Natural killer cell (primary cell): ENCODE measurements around the gene INPP4B. TPM values are rescaled to one million over a fixed set of nuclear protein-coding genes. Genes with fewer than 3 reads are reported as not detected.

ENCODE experiments used
- ATAC-seq, 3 donors: fragments of 150-1000 bp in 2 of 3; fragments of 200-7000 bp in 1 of 3; cut with Tn5 transposase; 1 replicate in 1 of 3; 2 replicates in 2 of 3; pipeline ENCODE4 v1.10.0; 2021; ENCODE audit warnings: mild to moderate bottlenecking in 2 of 3, moderate library complexity in 2 of 3
- DNase-seq, 2 donors: peaks; one replicate each; pipeline versions ENCODE4 v3.0.0 to v3.0.0-alpha.2; 2013 to 2021; ENCODE audit warnings: mixed read lengths in 1 of 2
- H3K27ac ChIP-seq: one replicate; pipeline ENCODE4 v1.5.1; 2013; ENCODE audit warnings: mild to moderate bottlenecking, low read length
- H3K27me3 ChIP-seq: one replicate; pipeline ENCODE4 v1.6.1; 2013; ENCODE audit warnings: low read length; ENCODE audit not compliant: control insufficient read depth, insufficient read depth
- H3K36me3 ChIP-seq: one replicate; pipeline ENCODE4 v1.6.1; 2013; ENCODE audit warnings: low read length; ENCODE audit not compliant: control insufficient read depth, insufficient read depth
- H3K4me1 ChIP-seq: one replicate; pipeline ENCODE4 v1.6.1; 2013; ENCODE audit warnings: low read length; ENCODE audit not compliant: control insufficient read depth, insufficient read depth
- H3K4me3 ChIP-seq: one replicate; pipeline ENCODE4 v1.5.1; 2013; ENCODE audit warnings: low read length
- H3K9me3 ChIP-seq: one replicate; pipeline ENCODE4 v1.6.1; 2013; ENCODE audit warnings: low read length; ENCODE audit not compliant: control insufficient read depth, insufficient read depth
- H3K27ac Mint-ChIP-seq, 2 donors: one replicate each; pipeline ENCODE4 v1.8.0; 2022; ENCODE audit warnings: mild to moderate bottlenecking in 2 of 2, mixed read lengths in 2 of 2, moderate library complexity in 1 of 2
- H3K27me3 Mint-ChIP-seq, 2 donors: one replicate each; pipeline ENCODE4 v1.8.0; 2022; ENCODE audit warnings: low read depth in 2 of 2, mixed read lengths in 2 of 2
- H3K36me3 Mint-ChIP-seq: one replicate; pipeline ENCODE4 v1.8.0; 2022; ENCODE audit warnings: mixed read lengths
- H3K4me1 Mint-ChIP-seq, 2 donors: one replicate each; pipeline ENCODE4 v1.8.0; 2022; ENCODE audit warnings: mixed read lengths in 2 of 2
- H3K4me3 Mint-ChIP-seq: one replicate; pipeline ENCODE4 v1.8.0; 2022; ENCODE audit warnings: mild to moderate bottlenecking, moderate library complexity, mixed read lengths
- H3K9me3 Mint-ChIP-seq, 2 donors: one replicate each; pipeline ENCODE4 v1.8.0; 2022; ENCODE audit warnings: mixed read lengths in 2 of 2
- CTCF ChIP-seq: fragments of 200-600 bp; IDR thresholded peaks from one replicate; pipeline ENCODE4 v1.8.0; 2022; ENCODE audit warnings: antibody characterized with exemption
- WGBS: methylation state at CpG from one replicate; pipeline ENCODE4 v1.1.7; 2013; ENCODE audit warnings: missing lambda C conversion rate; ENCODE audit not compliant: insufficient coverage; 5-methylcytosine and 5-hydroxymethylcytosine counted together
- intact Hi-C: fragments of 100-400 bp; cut with micrococcal nuclease; formaldehyde crosslinking; loops from one replicate; pipeline ENCODE4 v1.14.2; 2022
- total RNA-seq, 4 donors: library from RNA; stranded (reverse); fragments of 120-200 nt in 1 of 4; gene quantifications; one replicate each; pipeline versions ENCODE4 v1.2.3 to v1.2.4, GENCODE V29; 2013 to 2022

The INPP4B gene
- total RNA-seq, 3 donors from 2014 or later (not counting 1 experiment from before 2014, with no cell fraction given): 2.4 to 6.2 (median 4.5) TPM

GRCh38 chr4:142021181-142021580 is 824.9 kb downstream of the INPP4B start:
- no peaks in the 10 kb centered on the region for H3K4me1 Mint-ChIP-seq
- no peaks in the 10 kb centered on the region for H3K27me3 Mint-ChIP-seq
- ATAC-seq (no peak), DNase-seq (no peak)
- H3K4me3 Mint-ChIP-seq: no peak overlapping the region
- H3K27me3 ChIP-seq: no peaks in the 10 kb centered on the region
- no CpG with 5 or more reads among the region's 1 CpG for WGBS
- intact Hi-C loops: no loop called here
- H3K27ac Mint-ChIP-seq: no peak overlapping the region
- H3K4me3 ChIP-seq: no peak overlapping the region
- no peaks in the 10 kb centered on the region for H3K4me1 ChIP-seq
- peaks cover 9 to 10% of the 10 kb centered on the region in 2 donors for H3K9me3 Mint-ChIP-seq
- H3K36me3 Mint-ChIP-seq: no peaks in the 10 kb centered on the region
- H3K36me3 ChIP-seq: no peaks in the 10 kb centered on the region
- H3K9me3 ChIP-seq: peaks cover 2% of the 10 kb centered on the region
- H3K27ac ChIP-seq: no peak overlapping the region
- TF ChIP-seq CTCF: no peak

GRCh38 chr4:142016031-142016430 is 830.1 kb downstream of the INPP4B start:
- no peaks in the 10 kb centered on the region for H3K4me1 Mint-ChIP-seq
- H3K4me3 Mint-ChIP-seq: no peak overlapping the region
- H3K36me3 Mint-ChIP-seq: no peaks in the 10 kb centered on the region
- TF ChIP-seq CTCF: no peak
- Histone ChIP-seq H3K36me3 (no peaks in the 10 kb centered on the region), H3K9me3 (peaks cover 2% of the 10 kb centered on the region), H3K27ac (no peak overlapping the region), H3K4me1 (no peaks in the 10 kb centered on the region), H3K27me3 (no peaks in the 10 kb centered on the region), H3K4me3 (no peak overlapping the region)
- DNase-seq (no peak), ATAC-seq (no peak)
- no peak overlapping the region for H3K27ac Mint-ChIP-seq
- H3K27me3 Mint-ChIP-seq: no peaks in the 10 kb centered on the region
- intact Hi-C loops: no loop called here
- peaks cover 18 to 24% of the 10 kb centered on the region in 2 donors for H3K9me3 Mint-ChIP-seq

GRCh38 chr4:142009751-142010150 is 836.4 kb downstream of the INPP4B start:
- ATAC-seq: no peak
- DNase-seq: no peak
- no peaks in the 10 kb centered on the region for H3K4me1 ChIP-seq
- no peak overlapping the region for H3K27ac ChIP-seq
- no peak for TF ChIP-seq CTCF
- H3K36me3 ChIP-seq: no peaks in the 10 kb centered on the region
- H3K27me3 ChIP-seq: no peaks in the 10 kb centered on the region
- no peaks in the 10 kb centered on the region for H3K9me3 ChIP-seq
- Mint-ChIP-seq H3K27me3 (no peaks in the 10 kb centered on the region), H3K9me3 (peaks cover 15 to 24% of the 10 kb centered on the region in 2 donors), H3K4me3 (no peak overlapping the region), H3K27ac (no peak overlapping the region), H3K36me3 (no peaks in the 10 kb centered on the region), H3K4me1 (no peaks in the 10 kb centered on the region)
- intact Hi-C loops: no loop called here
- H3K4me3 ChIP-seq: no peak overlapping the region
- 75% methylated on average over 2 of the region's 2 CpGs for WGBS

- no CpG with 5 or more reads among the region's 1 CpG for WGBS
- H3K9me3 Mint-ChIP-seq: peaks cover 9 to 12% of the 10 kb centered on the region in 2 donors
- no peaks in the 10 kb centered on the region for H3K27me3 Mint-ChIP-seq
- no peak for ATAC-seq
- Histone ChIP-seq H3K27ac (no peak overlapping the region), H3K4me3 (no peak overlapping the region), H3K4me1 (no peaks in the 10 kb centered on the region), H3K9me3 (no peaks in the 10 kb centered on the region), H3K27me3 (no peaks in the 10 kb centered on the region), H3K36me3 (no peaks in the 10 kb centered on the region)
- no peak for DNase-seq
- no peak overlapping the region for H3K27ac Mint-ChIP-seq
- H3K4me1 Mint-ChIP-seq: no peaks in the 10 kb centered on the region
- TF ChIP-seq CTCF: no peak
- H3K36me3 Mint-ChIP-seq: no peaks in the 10 kb centered on the region
- intact Hi-C loops: no loop called here
- no peak overlapping the region for H3K4me3 Mint-ChIP-seq
These were observed 840.6 kb downstream of the INPP4B start for GRCh38 chr4:142005519-142005918.
